NCI-H526 treated with DMSO at 0.1 percent for 48 hours (cell line): ENCODE results near the gene NFIC.
"Not testable (repeated sequence)": the region's sequence is repeated elsewhere in the genome, so short reads cannot be mapped to it uniquely, and the experiment has no call there.

Source experiments
- DNase-seq: peaks from one replicate; lab custom pipeline; 2025; lab: John Stamatoyannopoulos, UW

The NFIC gene

DNA sequence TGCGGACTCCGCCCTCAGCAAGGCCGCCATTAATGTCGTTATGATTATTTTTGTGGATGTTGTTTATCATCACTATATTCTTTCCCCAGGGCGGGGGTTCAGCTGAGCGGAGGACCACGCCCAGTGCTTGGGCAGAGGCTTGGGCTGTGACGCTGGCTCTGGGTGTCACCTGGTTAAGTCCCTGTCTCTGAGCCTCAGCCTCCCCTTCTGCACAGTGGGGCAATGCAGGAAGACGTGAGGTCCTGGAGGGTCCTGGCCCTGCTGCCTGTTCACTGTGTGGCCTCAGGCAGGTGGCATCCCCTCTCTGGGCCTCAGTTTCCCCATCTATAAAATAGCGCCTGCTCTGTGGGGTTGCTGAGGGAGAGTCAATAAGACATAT, 32.5 kb downstream of the NFIC start:
- DNase-seq: no peak

DNA sequence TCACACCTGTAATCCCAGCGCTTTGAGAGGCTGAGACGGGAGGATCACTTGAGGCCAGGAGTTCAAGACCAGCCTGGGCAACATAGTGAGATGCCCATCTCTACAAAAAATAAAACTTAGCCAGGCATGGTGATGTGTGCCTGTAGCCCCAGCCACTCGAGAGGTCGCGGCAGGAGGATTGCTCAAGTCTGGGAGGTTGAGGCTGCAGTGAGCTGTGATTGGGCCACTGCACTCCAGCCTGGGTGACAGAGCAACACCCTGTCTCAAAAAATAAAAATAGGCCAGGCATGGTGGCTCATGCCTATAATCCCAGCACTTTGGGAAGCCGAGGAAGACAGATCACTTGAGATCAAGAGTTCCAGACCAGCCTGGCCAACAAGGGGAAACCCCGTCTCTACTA, 32.9 kb downstream of the NFIC start:
- not testable (repeated sequence) for DNase-seq

DNA sequence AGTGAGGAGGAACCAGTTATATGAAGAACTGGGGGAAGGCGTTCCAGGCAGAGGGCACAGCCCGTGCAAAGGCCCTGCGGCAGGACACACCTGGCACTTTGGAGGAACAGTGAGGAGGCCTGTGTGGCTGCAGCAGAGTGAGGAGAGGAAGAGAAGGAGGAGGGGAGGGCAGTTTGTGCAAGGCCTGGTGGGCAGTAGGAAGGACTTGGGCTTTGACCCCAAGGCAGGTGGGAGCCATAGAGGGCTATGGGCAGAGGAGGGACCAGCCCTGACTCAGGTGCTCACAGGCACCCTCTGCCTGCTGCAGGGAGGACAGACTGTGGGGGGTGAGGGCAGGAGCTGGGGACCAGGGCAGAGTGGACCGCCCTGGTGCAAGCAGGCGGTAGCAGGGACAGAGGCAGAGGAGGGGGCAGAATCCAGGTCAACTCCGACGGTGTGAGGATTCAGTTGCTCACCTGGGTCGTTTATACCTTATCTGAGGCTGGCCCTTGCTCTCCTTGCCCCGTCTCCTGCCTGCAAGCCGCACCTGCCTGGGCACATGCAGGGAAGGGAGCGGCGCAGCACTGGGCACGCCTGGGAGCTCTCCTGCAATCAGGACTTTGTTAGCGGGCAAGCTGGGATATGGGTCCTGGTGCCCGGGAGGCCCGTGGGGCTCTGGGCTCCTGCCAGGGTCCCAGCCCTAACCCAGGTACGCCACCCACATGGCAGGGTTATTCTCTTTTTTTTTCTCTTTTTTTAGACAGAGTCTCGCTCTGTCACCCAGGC, 34.8 kb downstream of the NFIC start:
- no peak for DNase-seq

DNA sequence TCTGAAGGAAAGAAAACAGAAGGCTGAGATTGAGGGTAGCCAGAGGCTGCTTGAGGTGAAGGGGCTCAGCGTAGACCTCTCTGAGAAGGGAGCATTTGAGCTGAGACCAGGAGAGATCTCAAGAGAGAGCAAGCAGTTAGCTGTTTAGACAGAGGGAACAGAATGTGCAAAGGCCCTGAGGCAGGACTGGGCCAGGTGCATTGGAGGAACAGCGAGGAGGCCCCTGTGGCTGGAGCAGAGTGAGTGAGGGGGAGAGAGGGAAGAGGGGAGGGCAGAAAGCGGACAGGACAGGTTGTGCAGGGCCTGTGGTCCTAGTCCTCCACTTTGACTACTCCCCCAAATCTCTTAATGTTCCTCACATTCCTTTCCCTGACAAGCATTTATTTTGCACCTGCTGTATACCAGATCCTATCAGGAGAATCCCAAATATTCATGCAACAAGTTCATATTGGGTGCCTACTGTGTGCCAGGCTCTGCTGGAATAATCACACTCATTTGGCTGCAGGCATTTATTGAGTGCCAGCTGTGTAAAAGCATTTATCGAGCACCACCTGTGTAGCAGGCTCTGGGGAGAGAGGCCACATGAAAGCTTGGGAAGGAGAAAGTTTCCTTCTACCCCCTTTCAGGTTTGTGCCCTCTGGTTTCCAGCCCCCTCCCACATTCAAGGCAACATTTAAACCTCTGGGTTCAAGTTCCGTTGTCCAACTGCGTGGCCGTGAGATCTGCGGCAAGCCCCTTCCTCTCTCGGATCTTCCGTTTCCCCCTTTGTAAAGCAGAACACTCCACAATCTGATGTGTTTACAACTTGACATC, 36.5 kb downstream of the NFIC start:
- no peak for DNase-seq

DNA sequence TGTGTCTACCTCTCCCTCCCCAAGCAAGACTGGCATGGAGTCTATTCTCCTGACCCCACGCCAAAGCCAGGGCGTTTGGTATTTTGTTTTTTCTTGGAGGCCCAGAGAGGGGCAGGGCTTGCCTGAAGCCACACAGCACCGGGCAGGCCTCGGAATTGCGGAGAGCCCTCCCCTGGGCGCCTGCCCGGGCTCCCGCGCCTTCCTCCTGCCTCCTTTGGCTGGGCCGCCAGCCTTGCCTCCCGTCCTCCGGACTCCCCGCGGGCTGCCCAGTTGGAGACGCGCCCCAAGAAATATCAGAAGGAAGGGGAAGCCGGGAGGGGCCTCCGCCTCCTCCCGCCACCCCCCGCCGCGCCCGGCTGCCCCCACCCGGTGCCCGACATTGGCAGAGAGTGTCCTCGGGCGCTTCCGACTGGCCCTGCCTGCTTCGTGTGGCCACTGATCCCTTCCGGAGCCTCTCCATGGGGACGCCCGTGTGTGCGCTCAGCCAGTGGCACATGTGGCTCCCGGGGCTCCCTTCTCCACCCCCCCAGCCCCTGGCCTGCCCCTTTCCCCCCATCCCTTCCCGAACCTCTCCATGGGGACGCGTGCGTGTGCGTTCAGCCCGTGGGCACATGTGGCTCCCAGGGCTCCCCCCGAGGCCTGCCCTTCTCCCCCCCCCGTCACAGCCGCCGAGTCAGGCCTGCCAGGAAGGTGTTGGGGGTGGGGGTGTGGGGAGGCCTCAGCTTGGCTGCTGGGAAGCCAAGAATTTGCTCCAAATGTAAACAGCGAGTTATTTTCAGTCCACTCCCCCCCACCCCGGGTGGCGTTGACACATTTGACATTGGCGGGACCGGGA, 37.3 kb downstream of the NFIC start:
- no peak for DNase-seq

DNA sequence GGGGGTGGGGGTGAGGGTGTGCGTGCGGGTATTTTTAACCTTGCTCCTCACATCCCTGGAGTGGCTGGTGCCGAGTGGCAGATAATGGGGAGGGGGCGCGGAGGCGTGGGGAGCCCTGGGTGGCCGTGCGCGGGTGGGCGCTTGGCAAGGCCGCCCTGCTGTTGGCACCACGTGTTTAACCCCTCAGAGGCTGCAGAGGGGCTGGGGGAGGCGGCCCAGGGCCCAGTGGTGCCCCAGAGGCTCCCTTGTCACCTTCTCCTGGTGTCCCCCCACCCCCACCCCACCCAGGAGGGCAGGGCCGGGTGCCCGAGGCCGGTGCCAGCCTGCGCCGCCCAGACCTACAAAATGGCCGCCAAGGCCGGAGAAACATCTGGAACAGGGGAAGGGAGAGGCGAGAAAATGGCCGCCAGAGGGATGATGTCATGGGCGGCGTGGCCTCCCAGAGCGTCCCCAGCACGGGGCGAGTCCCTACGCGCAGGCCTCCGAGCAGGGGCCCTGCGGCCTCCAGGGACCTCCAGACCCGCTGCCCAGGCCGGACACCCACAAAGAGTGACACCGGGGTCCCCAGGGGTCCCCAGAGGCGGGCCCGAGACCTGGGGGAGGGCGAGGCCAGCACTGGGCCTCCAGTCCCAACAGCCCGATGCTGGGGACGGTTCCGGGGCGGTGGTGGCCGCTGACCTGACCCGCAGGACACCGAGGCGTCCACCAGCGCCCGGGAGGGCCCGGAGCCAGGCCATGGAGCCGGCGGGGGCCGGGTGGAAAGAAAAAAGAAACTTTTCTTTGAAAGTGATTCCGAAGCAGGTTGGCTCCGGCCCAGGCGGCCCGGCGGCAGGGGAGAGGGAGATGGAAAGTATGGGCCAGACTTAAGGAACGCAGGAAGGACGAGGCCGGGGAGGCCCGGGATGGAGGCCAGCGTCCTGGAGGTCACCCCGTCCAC, 38.2 kb downstream of the NFIC start:
- DNase-seq: no peak

DNA sequence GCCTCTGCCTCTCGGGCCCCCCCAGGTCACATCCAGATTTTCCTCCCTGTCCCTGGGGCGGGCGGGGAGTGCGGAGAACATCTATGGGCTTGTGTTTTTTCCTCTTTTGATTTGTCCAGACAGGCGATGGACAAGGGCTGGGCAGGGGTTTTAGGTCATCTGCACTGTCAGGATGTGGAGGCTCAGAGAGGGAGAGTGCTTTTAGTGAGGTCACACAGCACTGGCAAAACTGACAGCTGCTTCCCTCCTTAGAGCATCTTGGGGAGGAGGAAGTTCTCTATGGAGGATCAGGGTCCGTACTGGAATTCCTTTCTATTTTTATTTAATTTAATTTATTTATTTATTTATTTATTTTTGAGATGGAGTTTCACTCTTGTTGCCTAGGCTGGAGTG, 38.9 kb downstream of the NFIC start:
- no peak for DNase-seq

DNA sequence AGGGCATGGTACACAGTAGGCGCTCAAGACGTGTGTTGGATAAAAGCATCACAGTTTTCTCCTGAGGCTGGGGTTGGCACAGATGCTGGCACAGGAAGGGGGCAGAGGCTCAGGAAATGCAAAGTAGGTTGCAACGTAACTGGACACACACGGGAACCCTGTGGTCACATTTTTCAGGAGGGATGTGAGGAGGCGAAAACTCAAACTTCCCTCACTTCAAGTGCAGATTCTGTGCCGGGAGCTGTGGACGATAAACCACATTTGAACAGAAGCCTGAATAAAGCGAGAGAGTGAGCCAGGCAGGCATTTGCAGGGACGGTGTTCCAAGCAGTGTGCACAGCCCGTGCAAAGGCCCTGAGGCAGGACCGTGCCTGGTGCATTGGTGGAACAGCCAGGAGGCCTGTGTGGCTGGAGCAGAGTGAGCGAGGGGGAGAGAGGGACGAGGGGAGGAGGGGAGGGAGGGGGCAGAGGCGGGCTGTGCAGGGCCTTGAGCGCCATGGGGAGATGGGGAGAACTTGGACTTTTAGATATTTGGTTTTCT, 40.3 kb downstream of the NFIC start:
- DNase-seq: no peak

DNA sequence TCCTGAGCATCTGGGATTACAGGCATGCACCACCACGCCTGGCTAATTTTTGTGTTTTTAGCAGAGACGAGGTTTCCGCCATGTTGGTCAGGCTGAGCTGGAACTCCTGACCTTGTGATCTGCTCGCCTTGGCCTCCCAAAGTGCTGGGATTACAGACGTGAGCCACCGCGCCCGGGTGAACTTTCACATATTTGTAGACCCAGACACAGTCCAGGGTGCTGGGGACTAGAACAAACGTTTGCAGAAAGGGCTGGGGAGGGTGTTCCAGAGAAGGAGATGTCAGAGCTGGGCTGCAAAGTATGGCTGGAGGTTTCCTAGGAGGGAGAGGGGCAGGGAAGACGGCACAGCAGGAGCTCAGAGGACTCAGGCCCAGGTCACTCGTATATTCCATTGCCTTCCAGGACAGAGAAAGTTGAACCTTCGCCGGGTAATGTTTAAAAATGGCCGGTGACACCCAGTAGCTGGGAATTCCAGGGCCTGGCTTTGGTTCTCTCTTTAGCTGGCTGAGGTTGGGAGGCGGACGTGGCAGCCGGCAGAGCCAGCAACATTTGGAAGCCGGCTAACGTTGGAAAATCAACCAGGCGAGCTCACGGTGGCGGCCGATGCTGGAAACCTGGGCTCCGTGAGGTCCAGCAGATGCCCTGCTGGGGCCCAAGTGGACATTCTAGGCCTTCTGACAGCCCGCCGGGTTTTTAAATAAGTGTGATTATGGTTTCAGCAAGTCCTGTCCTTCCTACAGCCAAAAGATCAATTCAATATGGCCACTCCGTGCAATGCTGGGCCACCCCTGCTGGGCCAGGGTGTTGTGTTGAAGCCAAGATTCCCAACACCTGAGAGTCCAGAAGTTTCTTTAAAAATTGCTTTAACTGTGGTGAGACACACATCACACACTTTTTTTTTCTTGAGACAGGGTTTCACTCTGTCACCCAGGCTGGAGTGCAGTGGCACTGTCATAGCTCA, 41.5 kb downstream of the NFIC start:
- DNase-seq: no peak

DNA sequence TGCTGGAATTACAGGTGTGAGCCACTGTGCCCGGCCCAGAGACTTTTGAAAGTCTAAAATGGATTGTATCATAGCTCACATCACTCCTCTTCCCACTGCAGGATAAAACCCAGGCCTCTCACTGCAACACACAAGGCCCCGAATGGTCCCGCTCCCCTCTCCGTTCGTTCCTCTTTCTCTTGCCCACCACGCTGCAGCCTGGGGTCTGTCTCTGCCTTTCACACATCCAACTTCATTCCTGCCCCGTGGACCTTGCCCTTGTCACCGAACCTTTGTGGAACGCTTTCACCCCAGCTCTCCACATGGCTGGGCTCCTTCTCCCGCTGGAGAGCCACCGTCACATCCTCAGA, 42.6 kb downstream of the NFIC start:
- DNase-seq: no peak

DNA sequence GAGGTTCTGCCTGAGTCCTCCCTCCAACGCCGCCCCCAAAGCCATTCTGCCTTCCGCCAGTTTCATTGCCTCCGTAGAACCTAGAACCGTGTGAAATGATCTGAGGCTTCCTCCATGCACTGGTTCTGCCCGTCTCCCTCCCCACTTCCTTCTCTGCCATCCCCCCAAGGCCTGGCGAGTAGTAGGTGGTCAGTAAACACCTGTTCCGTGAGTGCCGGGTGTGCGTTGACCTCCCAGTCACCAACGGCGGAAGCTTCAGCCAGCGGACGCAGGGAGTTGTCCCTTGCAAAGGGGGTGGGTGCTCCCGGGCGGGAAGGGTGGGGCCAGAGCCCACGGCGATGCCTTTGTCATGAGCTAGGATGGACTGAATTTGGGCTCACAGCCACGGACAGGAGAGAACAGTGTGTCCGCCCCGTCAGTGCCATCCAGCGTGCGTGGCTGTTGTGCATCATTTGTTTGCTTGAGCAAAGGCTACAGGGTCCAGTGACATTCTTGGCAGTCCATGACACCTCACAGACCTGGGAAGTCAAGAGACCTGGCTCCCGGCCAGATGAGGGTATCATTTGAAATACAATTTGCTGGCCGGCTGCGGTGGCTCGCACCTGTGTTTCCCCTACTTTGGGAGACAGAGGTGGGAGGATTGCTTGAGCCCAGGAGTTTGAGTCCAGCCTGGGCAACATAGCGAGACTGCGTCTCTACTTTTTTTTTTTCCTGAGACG, 43.1 kb downstream of the NFIC start:
- DNase-seq: no peak

DNA sequence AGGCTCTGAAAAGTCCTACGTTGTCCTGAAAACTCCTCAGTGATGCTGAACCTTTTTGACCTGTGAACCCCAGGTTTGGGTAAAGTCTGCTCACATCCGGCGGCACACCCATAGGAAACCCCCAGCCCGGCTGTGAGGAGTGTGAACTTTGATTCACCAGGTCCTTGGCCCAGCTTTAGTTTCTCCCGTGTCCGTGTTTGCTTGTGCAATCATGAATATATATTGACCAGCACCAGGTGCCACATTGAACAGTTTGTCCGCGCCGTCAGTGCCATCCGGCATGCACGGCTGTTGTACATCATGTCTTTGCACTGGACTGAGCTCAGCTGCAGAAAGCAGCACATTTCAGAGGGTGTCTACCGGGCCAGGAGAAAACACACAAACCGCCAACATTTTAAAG, 45.3 kb downstream of the NFIC start:
- no peak for DNase-seq

DNA sequence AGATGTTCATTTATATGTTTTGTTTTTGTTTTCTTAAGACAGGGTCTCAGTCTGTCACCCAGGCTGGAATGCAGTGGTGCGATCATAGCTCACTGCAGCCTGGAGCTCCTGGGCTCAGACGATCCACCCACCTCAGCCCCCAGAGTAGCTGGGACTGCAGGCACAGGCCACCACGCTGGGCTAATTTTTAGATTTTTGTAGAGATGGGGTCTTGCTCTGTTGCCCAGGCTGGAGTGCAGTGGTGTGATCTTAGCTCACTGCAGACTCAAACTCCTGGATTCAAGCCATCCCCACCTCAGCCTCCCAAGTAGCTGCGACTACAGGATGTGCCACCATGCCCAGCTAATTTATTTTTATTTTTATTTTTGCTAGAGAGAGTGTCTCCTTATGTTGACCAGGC, 45.7 kb downstream of the NFIC start:
- DNase-seq: no peak

DNA sequence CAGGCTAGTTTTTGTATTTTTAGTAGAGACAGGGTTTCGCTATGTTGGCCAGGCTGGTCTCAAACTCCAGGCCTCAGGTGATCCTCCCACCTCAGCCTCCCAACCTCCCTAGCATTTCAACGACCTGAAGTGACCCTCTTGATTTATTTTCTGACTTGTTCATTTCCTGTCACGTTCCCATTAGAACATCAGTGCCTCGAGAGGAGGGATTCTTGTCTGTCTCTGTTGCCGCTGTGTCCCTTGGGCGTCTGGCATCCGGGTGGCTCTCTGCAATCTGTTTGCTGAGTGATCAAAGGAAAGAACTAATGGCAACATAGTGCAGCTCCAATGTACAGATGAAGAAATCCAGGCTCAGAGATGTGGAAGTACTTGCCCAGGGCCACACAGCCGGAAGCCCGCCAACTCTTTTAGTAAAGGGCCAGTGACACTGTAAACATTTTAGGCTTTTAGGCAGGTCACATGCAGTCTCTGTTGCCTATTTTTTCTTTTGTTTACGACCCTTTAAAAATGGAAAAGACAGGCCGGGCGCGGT, 47.5 kb downstream of the NFIC start:
- no peak for DNase-seq

DNA sequence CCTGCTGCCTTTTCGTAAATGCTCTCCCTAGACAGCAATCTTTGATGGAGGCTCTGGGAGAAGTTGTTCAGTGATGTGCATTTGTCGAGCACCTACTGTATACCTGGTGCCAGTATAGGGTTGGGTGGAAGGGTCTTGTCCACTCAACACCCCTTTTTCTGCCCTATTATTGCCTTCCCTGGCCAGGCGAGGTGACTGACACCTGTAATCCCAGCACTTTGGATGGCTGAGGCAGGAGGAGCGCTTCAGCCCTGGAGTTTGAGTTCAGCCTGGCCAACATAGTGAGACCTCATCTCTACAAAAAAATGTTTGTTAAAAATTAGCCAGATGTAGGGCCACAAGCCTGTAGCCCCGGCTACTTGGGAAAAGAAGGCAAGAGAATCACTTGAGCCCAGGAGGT, 49.3 kb downstream of the NFIC start:
- DNase-seq: no peak

DNA sequence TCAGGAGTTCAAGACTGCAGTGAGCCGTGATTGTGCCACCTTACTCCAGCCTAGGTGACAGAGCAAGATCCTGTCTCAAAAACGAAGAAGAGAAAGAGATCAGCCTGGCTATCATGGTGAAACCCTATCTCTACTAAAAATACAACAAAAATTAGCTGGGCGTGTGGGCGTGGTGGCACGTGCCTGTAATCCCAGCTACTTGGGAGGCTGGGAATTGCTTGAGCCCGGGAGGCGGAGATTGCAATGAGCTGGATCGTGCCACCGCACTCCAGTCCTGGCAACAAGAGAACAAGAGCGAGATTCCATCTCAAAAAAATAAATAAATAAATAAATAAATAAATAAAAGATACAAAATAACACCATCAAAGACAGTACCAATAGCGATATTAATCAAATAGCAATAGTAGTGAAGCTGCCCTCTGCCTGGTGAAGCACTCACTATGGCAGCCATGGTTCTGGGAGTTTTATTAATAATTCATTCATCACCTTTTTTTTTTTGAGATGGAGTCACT, 53.9 kb downstream of the NFIC start:
- DNase-seq: no peak

DNA sequence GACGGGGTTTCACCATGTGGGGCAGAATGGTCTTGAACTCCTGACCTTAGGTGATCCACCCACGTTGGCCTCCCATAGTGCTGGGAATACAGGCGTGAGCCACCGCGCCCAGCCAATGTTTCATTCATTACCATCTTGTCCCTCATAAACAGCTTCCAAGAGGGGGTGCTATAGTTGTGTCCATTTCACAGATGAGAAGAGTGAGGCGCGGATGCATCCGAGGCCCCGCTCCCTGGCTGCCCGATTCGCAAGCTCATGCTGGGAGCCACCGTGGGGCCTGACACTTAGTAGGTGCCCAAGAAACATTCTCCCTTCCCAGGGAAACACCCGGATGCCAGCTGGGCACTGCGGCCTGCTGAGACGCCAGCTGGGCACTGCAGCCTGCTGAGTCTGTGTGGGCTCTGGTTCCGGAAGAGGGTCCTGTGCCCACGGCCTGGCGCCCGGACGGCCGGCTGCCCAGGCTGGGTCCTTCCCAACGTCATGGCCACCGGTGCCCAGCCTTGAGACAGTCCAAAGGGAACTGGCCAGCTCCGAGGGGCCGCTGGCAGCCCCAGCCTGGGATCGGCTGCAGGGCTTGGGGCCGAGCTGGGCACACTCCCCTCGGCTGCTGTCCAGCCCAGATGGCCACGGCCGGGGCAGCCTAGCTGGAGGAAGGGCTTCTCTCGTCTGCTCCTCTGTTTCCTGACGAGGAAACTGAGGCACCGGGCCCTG, 54.7 kb downstream of the NFIC start:
- no peak for DNase-seq

DNA sequence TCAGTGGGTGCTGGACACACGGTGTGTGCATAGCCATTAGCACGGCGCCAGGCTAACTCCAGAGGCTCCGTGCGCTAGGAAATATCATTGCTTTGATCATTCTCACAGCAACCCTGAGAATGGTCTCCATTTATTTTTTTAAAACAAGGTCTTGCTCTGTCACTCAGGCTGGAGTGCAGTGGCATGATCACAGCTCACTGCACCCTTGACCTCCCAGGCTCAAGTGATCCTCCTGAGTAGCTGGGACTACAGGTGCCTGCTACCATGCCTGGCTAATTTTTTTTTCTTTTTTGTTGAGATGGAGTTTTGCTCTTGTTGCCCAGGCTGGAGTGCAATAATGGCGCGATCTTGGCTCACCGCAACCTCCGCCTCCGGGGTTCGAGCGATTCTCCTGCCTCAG, 55.3 kb downstream of the NFIC start:
- not testable (repeated sequence) for DNase-seq
